Measurements from ENCODE around the gene KCNAB2.

The KCNAB2 gene

GRCh38 chr1:6113745-6114144, 68.1 kb downstream of the KCNAB2 start:
- H3K27me3 ChIP-seq (ENCODE audit: control insufficient read depth, insufficient read depth, low read length), result no peaks in the 10 kb centered on the region
- no peaks in the 10 kb centered on the region for H3K4me1 ChIP-seq
- no peak overlapping the region for H3K4me2 ChIP-seq (ENCODE audit: low read length)
- no peak overlapping the region for H3K27ac ChIP-seq
- no peak overlapping the region for H2AFZ ChIP-seq
- no peak for TF ChIP-seq CTCF (IDR thresholded peaks at IDR 0.05)
- H3K36me3 ChIP-seq (ENCODE audit: control insufficient read depth, insufficient read depth, low read length), result no peaks in the 10 kb centered on the region
- H3K9ac ChIP-seq, result no peak overlapping the region
- H3K4me3 ChIP-seq (ENCODE audit: low read depth, low read length), result no peak overlapping the region
- no peaks in the 10 kb centered on the region for H3K9me3 ChIP-seq (ENCODE audit: control insufficient read depth, low read length)
- no peaks in the 10 kb centered on the region for H3K79me2 ChIP-seq

- Histone ChIP-seq H2AFZ (no peak overlapping the region), H3K79me2 (no peaks in the 10 kb centered on the region), H3K9me3 (ENCODE audit: control insufficient read depth, low read length) (no peaks in the 10 kb centered on the region), H3K4me3 (ENCODE audit: low read depth, low read length) (no peak overlapping the region), H3K27ac (no peak overlapping the region), H3K4me1 (no peaks in the 10 kb centered on the region), H3K9ac (no peak overlapping the region), H3K4me2 (ENCODE audit: low read length) (no peak overlapping the region), H3K27me3 (ENCODE audit: control insufficient read depth, insufficient read depth, low read length) (no peaks in the 10 kb centered on the region), H3K36me3 (ENCODE audit: control insufficient read depth, insufficient read depth, low read length) (no peaks in the 10 kb centered on the region)
- TF ChIP-seq CTCF (IDR thresholded peaks at IDR 0.05), result no peak
These were observed 70.4 kb downstream of the KCNAB2 start for GRCh38 chr1:6116137-6116536.

GRCh38 chr1:6117064-6117463, 71.4 kb downstream of the KCNAB2 start:
- Histone ChIP-seq H3K4me3 (ENCODE audit: low read depth, low read length) (no peak overlapping the region), H3K9ac (no peak overlapping the region), H3K27ac (no peak overlapping the region), H3K9me3 (ENCODE audit: control insufficient read depth, low read length) (no peaks in the 10 kb centered on the region), H3K79me2 (no peaks in the 10 kb centered on the region), H3K4me1 (no peaks in the 10 kb centered on the region), H3K4me2 (ENCODE audit: low read length) (no peak overlapping the region), H3K36me3 (ENCODE audit: control insufficient read depth, insufficient read depth, low read length) (no peaks in the 10 kb centered on the region), H3K27me3 (ENCODE audit: control insufficient read depth, insufficient read depth, low read length) (no peaks in the 10 kb centered on the region), H2AFZ (no peak overlapping the region)
- no peak for TF ChIP-seq CTCF (IDR thresholded peaks at IDR 0.05)

- no peak overlapping the region for H3K4me3 ChIP-seq (ENCODE audit: low read depth, low read length)
- no peak overlapping the region for H3K9ac ChIP-seq
- H3K79me2 ChIP-seq, result no peaks in the 10 kb centered on the region
- no peak overlapping the region for H3K4me2 ChIP-seq (ENCODE audit: low read length)
- no peak overlapping the region for H3K27ac ChIP-seq
- H3K9me3 ChIP-seq (ENCODE audit: control insufficient read depth, low read length), result no peaks in the 10 kb centered on the region
- H3K36me3 ChIP-seq (ENCODE audit: control insufficient read depth, insufficient read depth, low read length), result no peaks in the 10 kb centered on the region
- no peak overlapping the region for H2AFZ ChIP-seq
- no peaks in the 10 kb centered on the region for H3K27me3 ChIP-seq (ENCODE audit: control insufficient read depth, insufficient read depth, low read length)
- TF ChIP-seq CTCF (IDR thresholded peaks at IDR 0.05), result no peak
- no peaks in the 10 kb centered on the region for H3K4me1 ChIP-seq
These were observed 71.9 kb downstream of the KCNAB2 start for GRCh38 chr1:6117624-6118023.

- no peak for TF ChIP-seq CTCF (IDR thresholded peaks at IDR 0.05)
- no peaks in the 10 kb centered on the region for H3K79me2 ChIP-seq
These were observed 72.7 kb downstream of the KCNAB2 start for GRCh38 chr1:6118415-6118814.

More at GRCh38 chr1:6118415-6118814, 72.7 kb downstream of the KCNAB2 start:
- H3K27ac ChIP-seq, result no peak overlapping the region
- no peak overlapping the region for H3K9ac ChIP-seq
- no peaks in the 10 kb centered on the region for H3K9me3 ChIP-seq (ENCODE audit: control insufficient read depth, low read length)
- H2AFZ ChIP-seq, result no peak overlapping the region
- no peaks in the 10 kb centered on the region for H3K36me3 ChIP-seq (ENCODE audit: control insufficient read depth, insufficient read depth, low read length)
- H3K27me3 ChIP-seq (ENCODE audit: control insufficient read depth, insufficient read depth, low read length), result no peaks in the 10 kb centered on the region
- no peaks in the 10 kb centered on the region for H3K4me1 ChIP-seq
- H3K4me3 ChIP-seq (ENCODE audit: low read depth, low read length), result no peak overlapping the region
- no peak overlapping the region for H3K4me2 ChIP-seq (ENCODE audit: low read length)

All from parathyroid adenoma (tissue), 2 donors.